GM18519 (cell line): ENCODE results near the gene TJP1.
"Not testable (repeated sequence)": the region's sequence is repeated elsewhere in the genome, so short reads cannot be mapped to it uniquely, and the experiment has no call there.

ENCODE experiments used
- ATAC-seq: cut with Tn5 transposase; IDR thresholded peaks from one replicate; pipeline ENCODE4 v1.9.1; 2021; ENCODE audit warnings: mild to moderate bottlenecking, moderate library complexity; ENCODE audit not compliant: unreplicated experiment, low FRiP score

TJP1 gene

GRCh38 chr15:29759596-29759995 lies 62.7 kb downstream of the TJP1 start:
- ATAC-seq = no peak

- ATAC-seq = no peak
Observed at GRCh38 chr15:29756358-29757267, 65.7 kb downstream of the TJP1 start.

- not testable (repeated sequence) for ATAC-seq
Observed at GRCh38 chr15:29754009-29754408, 68.3 kb downstream of the TJP1 start.

- ATAC-seq = no peak
Observed at GRCh38 chr15:29753506-29753905, 68.8 kb downstream of the TJP1 start.

- no peak for ATAC-seq
Observed at GRCh38 chr15:29750754-29751153, 71.5 kb downstream of the TJP1 start.

- ATAC-seq = no peak
Observed at GRCh38 chr15:29749365-29750086, 72.7 kb downstream of the TJP1 start.

- no peak for ATAC-seq
Observed at GRCh38 chr15:29747837-29748417, 74.3 kb downstream of the TJP1 start.

- ATAC-seq = no peak
Observed at GRCh38 chr15:29743475-29743874, 78.8 kb downstream of the TJP1 start.

- no peak for ATAC-seq
Observed at GRCh38 chr15:29740692-29741311, 81.5 kb downstream of the TJP1 start.

GRCh38 chr15:29736744-29737020 lies 85.6 kb downstream of the TJP1 start:
- no peak for ATAC-seq

- ATAC-seq = no peak
Observed at GRCh38 chr15:29736012-29736743, 86.1 kb downstream of the TJP1 start.

- ATAC-seq = no peak
Observed at GRCh38 chr15:29734917-29735572, 87.2 kb downstream of the TJP1 start.

GRCh38 chr15:29731865-29732264 lies 90.4 kb downstream of the TJP1 start:
- ATAC-seq = no peak

- ATAC-seq = not testable (repeated sequence)
Observed at GRCh38 chr15:29730471-29730870, 91.8 kb downstream of the TJP1 start.

- ATAC-seq = no peak
Observed at GRCh38 chr15:29728418-29728817, 93.8 kb downstream of the TJP1 start.

GRCh38 chr15:29727871-29728270 lies 94.4 kb downstream of the TJP1 start:
- ATAC-seq = no peak

- ATAC-seq = no peak
Observed at GRCh38 chr15:29726553-29726952, 95.7 kb downstream of the TJP1 start.

- no peak for ATAC-seq
Observed at GRCh38 chr15:29724026-29724425, 98.2 kb downstream of the TJP1 start.

GRCh38 chr15:29713784-29714183 lies 108.5 kb downstream of the TJP1 start:
- ATAC-seq = no peak
